ENCODE data around the gene TMEM219.
"Not testable (repeated sequence)": the region's sequence is repeated elsewhere in the genome, so short reads cannot be mapped to it uniquely, and the experiment has no call there.

TMEM219 gene

DNA sequence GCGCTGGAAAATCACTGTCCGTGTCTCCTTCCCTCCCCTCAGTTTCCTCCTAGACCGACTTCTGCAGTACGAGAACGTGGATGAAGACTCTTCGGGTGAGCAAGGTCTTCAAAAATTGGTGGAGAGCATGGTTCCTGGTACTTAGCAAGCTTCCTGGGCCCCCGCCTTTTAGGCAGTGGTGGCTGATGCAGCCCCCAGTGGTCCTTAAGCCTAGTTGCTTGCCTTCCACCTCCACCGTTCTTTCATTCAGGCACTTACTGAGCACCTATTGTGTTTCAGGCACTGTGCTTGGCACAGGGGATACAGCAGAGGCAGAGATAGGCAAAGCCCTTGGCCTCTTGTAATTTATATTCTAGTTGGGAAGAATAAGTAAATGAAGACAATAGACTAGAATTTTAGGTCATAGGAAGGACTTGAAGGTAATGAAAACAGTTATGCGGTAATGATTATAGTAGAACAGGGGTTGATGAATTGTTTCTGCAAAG, 34.9 kb downstream of the TMEM219 start:
- DNase-seq = no peak

DNA sequence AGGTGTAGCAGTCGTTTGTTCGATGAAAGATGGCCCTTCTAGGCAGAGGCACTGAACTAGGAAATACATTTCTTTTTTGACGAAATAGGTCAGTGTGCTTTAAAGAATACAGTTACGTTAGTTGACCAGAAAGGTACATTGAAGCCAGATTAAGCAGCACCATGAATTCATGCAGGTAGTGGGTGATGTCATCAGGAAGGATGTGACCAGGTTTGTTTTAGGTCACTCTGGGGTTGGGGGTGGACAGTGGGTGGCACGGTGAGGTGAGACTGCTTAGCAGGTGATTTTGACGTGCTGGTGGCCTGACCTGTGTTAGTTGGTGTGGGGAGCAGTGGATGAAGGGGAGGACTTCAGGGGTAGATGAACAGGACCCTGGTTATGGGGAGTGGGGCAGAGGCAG, 37.7 kb downstream of the TMEM219 start:
- DNase-seq = no peak

DNA sequence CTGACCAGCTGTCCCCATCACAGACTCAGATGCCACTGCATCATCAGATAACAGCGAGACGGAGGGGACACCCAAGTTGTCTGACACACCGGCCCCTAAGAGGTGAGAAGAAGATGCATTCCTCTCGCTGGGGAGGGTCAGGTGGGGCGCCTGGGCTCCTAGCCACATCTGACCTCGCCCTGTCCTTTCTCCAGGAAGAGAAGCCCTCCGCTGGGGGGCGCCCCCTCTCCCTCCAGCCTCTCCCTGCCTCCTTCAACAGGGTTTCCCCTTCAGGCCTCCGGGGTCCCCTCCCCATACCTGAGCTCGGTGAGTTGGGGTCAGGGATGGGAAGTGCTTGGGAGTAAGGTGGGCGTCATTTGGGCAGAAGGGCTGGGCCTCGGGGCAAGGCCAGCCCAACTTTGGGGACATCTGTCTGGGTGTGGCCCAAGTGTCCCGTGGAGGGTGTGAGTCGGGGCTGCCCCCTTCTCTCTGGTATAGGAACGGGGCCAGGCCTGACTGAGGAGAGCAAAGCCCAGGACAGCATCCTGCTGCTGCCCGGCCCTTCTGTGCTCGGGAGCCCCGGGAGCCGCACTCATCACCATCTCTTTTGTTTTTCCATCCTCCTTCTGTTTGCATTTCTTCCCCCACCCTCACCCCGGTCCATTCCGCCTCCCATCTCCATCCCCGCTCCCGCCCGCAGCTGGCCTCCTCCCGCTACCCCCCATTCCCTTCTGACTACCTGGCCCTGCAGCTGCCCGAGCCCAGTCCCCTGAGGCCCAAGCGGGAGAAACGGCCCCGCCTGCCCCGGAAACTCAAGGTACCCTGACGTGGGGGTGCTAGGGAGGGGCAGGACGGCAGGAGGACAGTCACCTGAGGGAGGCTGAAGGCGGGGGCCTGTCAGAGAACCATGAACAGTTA, 39.1 kb downstream of the TMEM219 start:
- no peak for DNase-seq

DNA sequence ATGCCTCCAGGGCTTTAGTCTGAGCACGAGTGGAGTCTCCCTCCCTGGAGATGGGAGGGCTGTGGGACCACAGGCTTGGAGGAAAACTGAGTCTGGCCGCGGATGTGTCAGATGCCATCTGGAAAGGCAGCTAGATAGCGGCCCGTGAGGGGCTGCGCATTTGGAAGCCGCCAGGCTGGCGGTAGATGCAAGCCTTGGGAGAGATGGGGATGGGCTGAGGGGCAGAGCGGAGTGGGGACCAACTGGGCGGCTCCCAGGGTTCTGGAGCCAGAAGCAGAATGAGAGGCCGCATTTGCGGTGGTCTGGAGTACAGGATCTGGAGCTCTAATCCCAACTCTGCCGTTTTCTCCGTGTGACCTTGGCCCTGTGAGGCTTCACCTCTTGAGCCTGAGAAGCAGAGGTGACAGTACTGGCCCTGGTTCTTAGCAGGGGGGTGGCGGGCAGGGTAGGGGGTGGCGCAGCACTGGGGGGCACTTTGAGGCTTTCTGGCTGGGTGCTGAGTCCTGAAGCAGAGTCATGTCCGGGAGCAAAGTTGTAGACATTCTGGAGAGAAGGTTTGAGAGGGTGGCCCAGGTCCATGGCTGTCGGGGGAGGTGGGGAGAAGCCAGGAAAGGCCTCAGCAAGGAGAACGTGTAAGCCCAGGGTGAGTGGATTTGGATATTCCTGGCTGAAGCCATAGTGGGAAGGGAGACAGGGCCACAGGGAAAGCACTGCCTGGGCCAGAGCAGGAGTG, 40.9 kb downstream of the TMEM219 start:
- no peak for DNase-seq

DNA sequence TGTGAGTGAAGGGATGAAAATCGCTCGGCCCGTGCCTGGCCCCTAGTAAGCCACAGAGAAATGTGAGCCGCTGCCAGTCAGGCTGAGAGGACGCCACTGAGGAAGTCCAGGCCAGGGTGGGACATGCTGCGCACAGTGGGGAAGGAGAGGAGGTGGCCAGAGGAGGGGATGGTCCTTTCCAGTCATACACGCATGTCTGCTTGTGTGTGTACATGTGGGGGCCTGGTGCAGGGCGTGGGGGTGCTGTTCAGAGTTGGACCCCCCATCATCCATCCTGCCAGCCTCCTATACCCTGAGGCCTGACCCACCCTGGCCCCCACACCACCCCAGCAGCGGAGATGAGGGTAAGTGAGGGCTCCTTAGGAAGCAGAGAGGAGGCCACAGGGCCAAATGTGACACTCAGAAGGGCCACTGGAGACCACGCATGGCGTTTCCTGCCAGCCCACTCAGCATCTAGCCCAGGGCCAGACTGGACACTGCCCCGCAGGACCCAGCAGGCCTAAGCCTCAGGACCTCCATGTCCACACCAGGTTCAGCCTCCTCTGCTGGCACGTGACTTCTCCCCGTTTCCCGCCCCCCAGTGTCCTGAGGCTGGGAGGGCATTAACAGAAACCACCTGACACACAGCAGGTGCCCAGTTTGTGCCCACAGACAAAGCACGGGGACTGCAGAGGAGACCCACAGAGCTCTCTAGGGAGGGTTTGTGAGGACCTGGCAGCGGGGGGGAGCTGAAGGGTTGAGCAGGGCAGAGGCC, 42.0 kb downstream of the TMEM219 start:
- DNase-seq = no peak

DNA sequence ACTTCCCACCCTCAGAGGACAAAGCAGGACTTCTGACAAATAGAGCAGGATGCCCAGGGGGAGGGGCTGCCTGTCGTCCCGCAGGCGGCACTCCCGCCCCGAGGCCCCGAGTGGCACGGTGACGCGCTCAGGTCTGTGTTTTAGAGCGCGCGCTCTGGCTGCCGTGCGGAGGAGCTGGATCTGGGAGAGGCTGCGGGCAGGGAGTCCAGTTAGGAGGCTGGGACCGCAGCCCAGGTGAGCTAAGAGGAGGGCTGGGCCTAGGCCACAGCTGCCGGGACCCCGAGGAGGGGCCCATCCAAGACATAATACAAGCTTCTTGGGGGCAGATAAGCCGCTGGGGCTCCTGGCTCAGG, 42.5 kb downstream of the TMEM219 start:
- DNase-seq = peak; percentile 83

DNA sequence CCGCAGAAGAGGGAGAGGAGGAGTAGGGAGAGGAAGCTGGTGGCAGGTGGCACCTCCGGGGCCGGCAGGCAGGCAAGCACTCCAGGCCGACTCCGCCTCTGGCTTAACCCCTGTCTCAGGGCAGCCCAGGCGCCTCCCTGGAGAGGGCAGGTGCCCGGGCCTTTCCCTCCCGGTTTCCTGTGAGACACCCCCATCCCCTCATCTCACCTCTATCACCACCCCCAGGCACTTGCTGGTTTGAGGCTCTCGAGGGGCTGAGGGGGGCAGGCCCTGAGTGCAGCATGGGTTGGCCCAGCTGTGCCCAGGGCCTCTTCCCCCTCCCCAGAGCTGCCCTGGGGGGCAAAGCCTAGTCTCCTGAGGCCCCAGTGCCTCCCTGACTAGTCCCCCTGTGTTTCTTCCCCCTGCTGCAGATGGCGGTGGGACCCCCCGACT, 42.9 kb downstream of the TMEM219 start:
- DNase-seq = peak; percentile 83

DNA sequence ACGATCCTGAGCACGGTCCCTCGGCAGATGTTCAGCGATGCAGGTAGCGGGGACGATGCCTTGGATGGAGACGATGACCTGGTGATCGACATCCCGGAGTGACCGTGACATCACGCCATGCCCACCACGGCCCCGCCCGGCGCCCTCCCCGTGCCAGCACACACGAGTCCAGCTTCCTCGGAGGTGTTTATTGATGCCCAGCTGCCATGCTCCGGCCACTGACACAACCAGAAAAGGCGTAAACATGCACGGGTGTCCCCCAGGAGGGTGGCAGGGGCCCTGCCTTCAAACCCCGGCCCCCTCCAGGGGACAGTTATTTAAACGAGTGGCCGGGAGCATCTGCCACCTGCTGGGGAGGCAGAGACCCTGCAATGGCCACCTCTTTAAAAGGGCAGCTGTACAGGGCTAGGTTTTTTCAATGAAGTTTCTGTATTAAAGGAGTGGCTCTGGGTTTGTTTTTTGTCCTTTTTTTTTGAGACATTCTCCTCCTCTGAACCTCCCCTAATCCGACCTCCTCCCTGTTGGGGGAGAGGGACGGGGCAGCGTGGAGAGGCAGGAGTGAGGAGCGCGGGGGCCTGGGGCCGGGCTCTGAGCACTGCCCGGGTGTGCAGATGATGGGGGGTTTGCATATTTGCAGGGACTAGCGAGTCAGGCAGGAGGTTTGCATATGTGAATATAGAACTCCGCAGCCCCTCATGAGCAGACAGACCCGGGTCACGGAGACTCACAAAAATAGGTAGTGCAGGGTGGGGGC, 43.6 kb downstream of the TMEM219 start:
- DNase-seq = no peak

DNA sequence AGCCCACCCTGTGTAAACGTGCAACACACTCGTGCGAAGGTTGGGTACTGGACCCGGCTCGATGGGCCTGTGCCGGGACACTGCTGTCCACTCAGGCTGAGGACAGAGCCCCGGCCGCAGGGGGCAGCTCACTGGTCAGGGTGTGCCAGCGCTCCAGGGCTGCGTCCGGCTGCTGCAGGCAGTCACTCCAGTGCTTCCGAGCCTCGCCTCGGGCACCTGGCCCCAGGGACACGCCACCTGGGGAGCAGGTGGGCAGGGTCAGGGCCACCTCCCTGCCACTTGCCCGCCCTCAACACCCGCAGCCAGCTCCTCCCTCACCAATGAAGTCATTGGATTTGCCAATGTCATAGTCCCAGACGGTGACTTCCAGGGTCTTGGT, 44.2 kb downstream of the TMEM219 start:
- no peak for DNase-seq

DNA sequence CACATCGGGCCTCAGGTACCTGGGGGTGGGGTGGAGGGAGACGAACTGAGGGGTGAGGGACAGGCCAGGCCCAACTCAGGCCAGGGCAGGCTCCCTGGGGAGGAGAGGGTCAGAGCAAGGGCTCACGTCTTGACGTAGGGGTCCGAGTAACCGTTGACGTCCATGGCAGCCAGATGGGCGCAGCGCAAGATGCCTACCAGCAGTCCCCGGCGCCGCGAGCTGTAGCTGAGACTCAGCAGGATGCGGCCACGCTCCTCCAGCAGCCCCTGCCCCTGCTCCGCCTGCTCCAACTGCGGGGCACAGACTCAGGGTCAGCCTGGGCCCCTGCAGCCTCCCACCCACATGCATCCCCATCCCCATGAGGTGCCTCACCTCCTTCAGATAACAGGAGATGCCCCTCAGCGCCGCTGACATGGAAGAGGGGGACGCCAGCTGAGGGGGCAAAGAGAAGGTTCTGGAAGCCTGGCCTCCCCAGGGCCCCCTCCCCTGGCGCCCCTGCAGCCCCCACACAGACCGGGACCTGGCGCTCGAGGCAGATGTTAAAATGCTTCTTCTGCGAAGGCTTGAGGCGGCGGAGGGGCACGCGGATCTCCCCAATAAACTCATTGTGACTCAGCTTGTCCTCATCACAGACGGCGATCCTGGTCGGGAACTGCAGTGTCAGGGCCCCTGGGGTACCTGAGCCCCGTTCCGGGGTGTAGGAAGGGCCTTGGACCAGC, 44.9 kb downstream of the TMEM219 start:
- DNase-seq = no peak

DNA sequence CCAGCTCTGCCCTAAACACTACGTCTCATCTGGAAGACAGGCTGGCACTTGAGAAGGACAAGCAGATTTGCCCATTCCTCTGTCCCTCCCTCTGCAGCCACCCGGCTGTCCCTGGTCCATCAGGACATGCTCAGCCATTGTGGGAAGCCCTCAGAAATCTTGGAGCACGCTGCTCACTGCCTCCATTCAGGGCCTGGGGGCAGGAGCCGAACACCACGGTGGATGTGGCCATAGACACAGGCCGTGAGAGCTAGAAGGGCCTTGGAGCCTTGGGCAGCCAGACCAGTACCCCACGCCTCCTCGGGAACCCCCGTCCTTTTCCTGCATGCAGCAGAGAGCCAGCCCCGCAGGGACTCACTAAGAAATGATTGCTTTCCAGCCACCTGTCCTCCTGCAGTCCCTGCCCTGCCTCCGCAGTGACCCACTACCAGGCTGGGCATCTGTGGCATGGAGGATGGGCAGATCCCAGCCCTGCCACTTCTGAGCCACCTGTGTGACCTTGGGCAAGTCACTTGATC, 45.6 kb downstream of the TMEM219 start:
- no peak for DNase-seq

DNA sequence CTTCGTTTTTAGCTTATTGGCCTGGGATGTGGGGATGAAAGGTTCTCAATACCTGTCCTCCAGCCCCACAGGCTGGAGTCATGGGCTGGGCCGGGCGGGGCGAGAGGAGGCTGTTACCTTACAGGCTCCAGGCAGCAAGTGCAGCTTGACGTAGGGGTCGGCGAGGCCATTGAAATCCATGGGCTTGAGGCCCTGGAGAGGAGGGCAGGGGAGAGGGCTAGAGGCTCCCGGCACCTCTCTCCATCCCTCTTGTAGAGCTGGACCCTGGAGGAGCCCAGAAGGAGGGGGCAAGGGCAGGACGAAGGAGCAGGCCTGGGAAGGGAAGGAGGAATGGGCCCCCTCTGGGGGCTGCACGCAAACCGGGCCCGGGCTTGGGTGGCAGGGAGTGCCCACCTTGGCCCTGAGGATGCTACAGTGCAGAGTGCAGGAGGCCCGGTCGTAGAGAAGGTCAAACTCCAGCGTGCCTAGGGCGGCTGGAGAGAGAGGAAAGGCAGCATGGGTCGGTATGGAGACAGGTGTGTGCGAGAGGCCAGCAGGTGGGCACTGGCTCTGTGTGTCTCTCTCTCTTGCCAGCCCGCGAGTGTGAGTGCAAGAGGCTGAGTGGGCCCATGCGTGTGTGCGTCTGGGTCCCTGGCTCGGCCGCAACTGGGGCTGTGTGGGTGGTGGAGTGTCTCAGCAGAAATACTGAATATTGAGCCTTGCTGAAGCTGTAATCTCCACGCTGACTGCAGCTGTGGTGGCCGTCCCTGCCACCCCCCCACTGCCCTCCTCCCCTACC, 47.4 kb downstream of the TMEM219 start:
- no peak for DNase-seq

DNA sequence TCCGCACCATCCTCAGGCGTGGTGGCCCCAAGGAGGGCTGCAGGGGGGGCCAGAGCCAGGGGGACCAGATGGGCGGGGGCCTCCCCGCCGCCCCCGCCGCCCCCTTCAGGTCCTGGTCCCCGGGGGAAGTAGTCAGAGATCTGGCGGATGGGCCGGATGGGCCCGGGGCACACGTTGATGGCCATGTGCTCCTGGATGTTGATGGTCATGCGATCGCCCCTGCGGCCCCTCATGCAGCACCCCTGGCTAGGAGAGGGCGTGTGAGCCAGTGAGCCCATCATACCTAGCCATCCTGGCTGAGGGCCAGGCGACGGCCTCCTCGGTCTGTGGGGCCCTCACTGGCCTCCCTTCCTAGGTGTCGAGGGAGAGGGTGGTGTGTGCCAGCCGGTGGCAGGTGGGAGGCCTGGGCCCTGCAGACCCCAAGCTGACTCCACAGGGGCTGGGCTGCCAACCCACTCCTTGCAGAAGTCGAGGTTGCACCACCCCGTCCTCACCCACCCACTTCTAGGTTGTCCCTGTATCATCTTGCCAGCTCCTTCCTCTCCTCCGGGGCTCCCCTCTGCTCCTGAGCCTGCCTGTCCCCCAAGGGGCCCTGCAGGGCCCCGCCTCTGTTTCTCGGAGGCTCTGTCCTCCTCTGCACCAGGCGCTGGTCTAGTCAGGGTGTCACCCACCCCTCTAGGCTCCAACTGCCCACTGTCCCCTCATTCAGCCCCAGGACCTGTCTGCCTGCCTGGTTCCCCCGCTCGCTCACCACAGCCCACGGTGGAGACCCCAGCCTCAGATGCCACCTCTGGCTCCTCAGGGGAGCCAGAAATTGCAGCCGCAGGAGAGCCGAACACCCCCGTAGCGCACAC, 48.3 kb downstream of the TMEM219 start:
- DNase-seq = no peak

DNA sequence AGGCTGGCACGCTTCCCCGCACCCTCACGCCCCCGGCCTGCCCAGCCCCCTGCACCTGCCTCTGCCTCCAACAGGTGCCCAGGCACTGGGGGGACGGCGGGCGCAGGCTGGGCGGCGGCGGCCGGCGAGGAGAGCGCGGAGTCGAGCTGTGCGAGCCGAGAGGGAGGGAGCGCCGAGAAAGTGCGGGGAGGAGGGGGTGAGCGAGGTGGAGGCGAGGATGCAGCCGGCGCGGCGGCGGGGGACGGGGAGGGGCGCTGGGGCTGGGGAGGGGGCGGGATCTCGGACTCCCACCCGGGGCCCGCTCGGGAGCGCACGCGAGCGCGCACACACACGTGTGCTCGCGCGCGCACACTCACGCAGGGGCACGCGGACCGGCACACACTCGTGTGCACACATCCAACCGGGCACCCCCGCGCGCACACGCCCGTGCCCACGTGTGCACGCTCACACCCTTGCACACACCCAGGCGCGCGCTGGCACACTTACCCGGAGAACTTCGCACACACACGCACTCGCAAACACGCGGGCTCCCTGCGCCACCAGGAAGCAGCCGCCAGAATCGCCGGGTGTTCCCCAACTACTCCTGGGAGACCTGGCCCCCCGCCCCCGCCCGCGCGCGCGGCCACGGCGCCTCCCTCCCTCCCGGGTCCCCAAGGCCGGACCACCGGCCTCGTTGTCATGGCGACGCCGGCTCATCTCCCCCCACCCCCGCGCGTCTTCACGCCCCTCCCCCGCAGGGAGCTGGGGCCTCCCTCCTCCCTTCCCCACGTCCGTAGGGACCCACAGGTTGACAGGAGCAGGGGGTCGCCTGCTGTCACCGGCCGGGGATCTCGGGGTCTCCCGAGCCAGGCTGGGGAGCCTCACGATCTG, 49.2 kb downstream of the TMEM219 start, which contains the start of gene DOC2A:
TSS of gene DOC2A (minus strand) at position 184 of the 870 bp plus-strand sequence. CDS start 805 bp downstream, outside the sequence.
- peak; percentile 42 for DNase-seq

DNA sequence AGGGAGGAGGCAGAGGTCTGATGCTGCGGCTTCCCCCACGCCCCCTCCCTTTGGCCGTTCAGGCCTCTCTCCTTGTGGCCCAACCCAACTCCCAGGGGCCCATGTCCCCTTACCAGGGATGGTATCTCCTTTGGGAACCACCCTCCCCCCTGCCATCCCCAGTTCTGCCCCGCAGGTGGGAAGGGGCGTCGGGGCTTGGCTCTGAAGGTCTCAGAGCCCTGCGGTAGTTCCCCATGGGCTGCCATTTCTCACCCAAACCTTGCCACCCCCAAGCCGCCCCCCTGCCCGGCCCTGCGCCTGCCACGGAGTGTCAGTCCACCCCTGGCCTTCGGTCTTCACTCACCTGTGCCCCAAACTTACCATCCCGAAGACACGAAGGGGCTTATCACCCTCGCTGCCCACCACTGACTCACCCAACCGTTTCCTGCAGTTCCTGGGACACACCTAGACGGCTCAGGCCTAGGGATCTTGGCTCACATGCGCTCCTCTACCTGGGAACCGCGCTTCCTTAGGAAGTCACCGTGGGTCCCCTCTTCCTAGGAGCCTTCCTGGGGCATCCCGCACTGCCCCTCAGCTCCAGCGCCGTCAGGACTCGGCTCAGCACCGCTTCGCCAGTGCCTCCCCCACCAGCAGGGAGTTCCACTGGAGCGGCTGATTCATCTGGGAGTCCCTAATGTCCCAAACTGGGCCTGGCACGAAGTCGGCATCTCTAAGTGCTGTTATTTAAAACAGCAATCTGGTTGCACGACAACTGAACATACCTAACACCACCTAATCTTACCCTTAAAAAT, 50.0 kb downstream of the TMEM219 start:
- DNase-seq = no peak

DNA sequence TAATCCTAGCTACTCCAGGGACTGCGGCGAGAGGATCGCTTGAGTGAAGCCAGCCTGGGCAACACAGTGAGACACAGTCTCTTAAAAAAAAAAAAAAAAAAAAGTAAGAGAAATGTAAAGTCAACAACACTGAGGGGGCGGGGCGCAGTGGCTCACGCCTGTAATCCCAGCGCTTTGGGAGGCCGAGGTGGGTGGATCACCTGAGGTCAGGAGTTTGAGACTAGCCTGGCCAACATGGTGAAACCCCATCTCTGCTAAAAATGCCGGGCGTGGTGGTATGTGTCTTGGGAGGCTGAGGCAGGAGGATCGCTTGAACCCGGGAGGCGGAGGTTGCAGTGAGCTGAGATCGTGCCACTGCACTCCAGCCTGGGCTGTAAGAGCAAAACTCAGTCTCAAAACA, 50.7 kb downstream of the TMEM219 start:
- DNase-seq = not testable (repeated sequence)

DNA sequence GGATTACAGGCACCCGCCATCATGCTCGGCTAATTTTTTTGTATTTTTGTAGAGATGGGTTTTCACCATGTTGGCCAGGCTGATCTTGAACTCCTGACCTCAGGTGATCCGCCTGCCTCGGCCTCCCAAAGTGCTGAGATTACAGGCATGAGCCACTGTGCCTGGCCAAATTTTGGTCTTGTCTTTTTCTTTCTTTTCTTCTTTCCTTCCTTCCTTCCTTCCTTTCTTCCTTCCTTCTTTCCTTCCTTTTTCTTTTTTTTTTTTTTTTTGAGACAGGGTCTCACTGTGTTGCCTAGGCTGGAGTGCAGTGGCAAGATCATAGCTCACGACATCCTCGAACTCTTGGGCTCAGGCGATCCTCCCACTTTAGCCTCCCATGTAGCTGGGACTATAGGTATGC, 53.6 kb downstream of the TMEM219 start:
- not testable (repeated sequence) for DNase-seq
